RWPE1 (cell line): ENCODE results near the gene ISOC2.

ENCODE experiments used
- CTCF ChIA-PET: fragments of 350-600 bp; sonication (Branson Sonifier 250); formaldehyde crosslinking; extraction: SDS; loops from one replicate; lab custom pipeline; 2021; lab: Yijun Ruan, JAX
- POLR2A ChIA-PET: fragments of 400-600 bp; formaldehyde crosslinking; extraction: SDS; loops from one replicate; lab custom pipeline; 2020; ENCODE audit warnings: antibody characterized with exemption; ENCODE audit not compliant: low non-redundant PET; lab: Yijun Ruan, JAX
- DNase-seq: peaks from one replicate; pipeline ENCODE4 v3.0.0; 2012; ENCODE audit warnings: low spot score
- H3K27ac ChIP-seq: fragments of 450-650 bp; 2 replicates; pipeline ENCODE4 v1.5.1; 2017
- CTCF ChIP-seq: fragments of 450-650 bp; conservative IDR thresholded peaks from 2 replicates; pipeline ENCODE4 v1.5.1; 2017; ENCODE audit warnings: low read depth, mild to moderate bottlenecking

Gene ISOC2

GRCh38 chr19:55440411-55441105, 20.9 kb downstream of the ISOC2 start:
- ChIA-PET POLR2A (no interaction called here), CTCF (no interaction called here)
- no peak for TF ChIP-seq CTCF
- no peak overlapping the region for H3K27ac ChIP-seq
- no peak for DNase-seq

- H3K27ac ChIP-seq: no peak overlapping the region
- TF ChIP-seq CTCF: no peak
- CTCF ChIA-PET: interaction anchor here (0.6 kb wide), 1 partner anchor 138 kb away, joined by 3 read pairs; no protein-coding TSS in a partner anchor
- POLR2A ChIA-PET: no interaction called here
- DNase-seq: no peak
Observed at GRCh38 chr19:55439052-55439451, 22.4 kb downstream of the ISOC2 start.

GRCh38 chr19:55437410-55437809, 24.0 kb downstream of the ISOC2 start:
- ChIA-PET POLR2A (interaction anchor here (0.6 to 0.9 kb wide), 2 partner anchors 30 kb away, joined by 3 read pairs; partner anchors contain the start of gene UBE2S), CTCF (interaction anchor here (0.6 to 1.4 kb wide), 4 partner anchors 19 to 357 kb away, joined by 3 to 6 read pairs (median 6); no protein-coding TSS in a partner anchor)
- no peak for TF ChIP-seq CTCF
- H3K27ac ChIP-seq: no peak overlapping the region
- DNase-seq: peak; percentile 78

- ChIA-PET POLR2A (interaction anchor here (0.9 kb wide), 1 partner anchor 29 kb away, joined by 3 read pairs; the partner anchor contains the start of gene UBE2S), CTCF (interaction anchor here (0.6 to 1.4 kb wide), 3 partner anchors 19 to 307 kb away, joined by 6 read pairs; no protein-coding TSS in a partner anchor)
- no peak overlapping the region for H3K27ac ChIP-seq
- DNase-seq: no peak
- TF ChIP-seq CTCF: no peak
Observed at GRCh38 chr19:55436847-55437246, 24.6 kb downstream of the ISOC2 start.

DNA sequence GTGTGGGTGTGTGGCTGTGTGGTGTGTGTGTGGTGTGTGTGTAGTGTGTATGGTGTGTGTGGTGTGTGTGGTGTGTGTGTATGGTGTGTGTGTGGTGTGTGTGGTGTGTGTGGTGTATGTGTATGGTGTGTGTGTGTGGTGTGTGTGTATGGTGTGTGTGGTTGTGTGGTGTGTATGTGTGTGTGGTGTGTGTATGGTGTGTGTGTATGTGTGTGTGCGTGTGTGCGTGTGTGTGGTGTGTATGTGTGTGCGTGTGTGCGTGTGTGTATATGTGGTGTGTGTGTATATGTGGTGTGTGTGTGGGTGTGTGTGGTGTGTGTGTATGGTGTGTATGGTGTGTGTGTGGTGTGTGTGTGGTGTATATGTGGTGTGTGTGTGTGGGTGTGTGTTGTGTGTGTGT, 26.4 kb downstream of the ISOC2 start:
- CTCF ChIA-PET: no interaction called here
- DNase-seq: no peak
- POLR2A ChIA-PET: no interaction called here
- no peak for TF ChIP-seq CTCF
- H3K27ac ChIP-seq: no peak overlapping the region

DNA sequence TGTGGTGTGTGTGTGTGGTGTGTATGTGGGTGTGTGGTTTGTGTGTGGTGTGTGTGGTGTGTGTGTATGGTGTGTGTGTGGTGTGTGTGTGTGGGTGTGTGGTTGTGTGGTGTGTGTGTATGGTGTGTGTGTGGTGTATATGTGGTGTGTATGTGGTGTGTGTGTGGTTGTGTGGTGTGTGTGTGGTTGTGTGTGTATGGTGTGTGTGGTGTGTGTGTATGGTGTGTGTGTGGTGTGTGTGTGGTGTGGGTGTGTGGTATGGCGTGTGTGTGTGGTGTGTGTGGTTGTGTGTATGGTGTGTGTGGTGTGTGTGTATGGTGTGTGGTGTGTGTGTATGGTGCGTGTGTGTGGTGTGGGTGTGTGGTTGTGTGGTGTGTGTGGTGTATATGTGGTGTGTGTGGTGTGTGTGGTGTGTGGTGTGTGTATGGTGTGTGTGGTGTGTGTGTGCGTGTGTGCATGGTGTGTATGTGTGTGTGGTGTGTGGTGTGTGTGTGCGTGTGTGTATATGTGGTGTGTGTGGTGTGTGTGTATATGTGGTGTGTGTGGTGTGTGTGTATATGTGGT, 27.0 kb downstream of the ISOC2 start:
- POLR2A ChIA-PET: no interaction called here
- no peak for DNase-seq
- no peak overlapping the region for H3K27ac ChIP-seq
- CTCF ChIA-PET: no interaction called here
- TF ChIP-seq CTCF: no peak
